SK-N-MC (cell line): ENCODE measurements around the gene DMRTB1.

Experiments used
- EZH2 ChIP-seq: fragments of 200-600 bp; sonication (generic); IDR thresholded peaks from one replicate; pipeline ENCODE4 v1.6.1; 2017; ENCODE audit warnings: antibody characterized with exemption
- POLR2AphosphoS5 ChIP-seq: IDR thresholded peaks from 2 replicates; pipeline ENCODE4 v1.6.1; 2012; ENCODE audit warnings: mild to moderate bottlenecking, low read depth, low read length, borderline replicate concordance

- no peak for TF ChIP-seq POLR2AphosphoS5
- no peak for TF ChIP-seq EZH2
Observed at GRCh38 chr1:53467391-53467790, 8.2 kb downstream of the DMRTB1 start.
